HG02852 (cell line): ENCODE data around the gene NOMO2.
"Not testable (repeated sequence)": the region's sequence is repeated elsewhere in the genome, so short reads cannot be mapped to it uniquely, and the experiment has no call there.

ENCODE experiments used
- ATAC-seq: cut with Tn5 transposase; IDR thresholded peaks from one replicate; pipeline ENCODE4 v1.9.1; 2021; ENCODE audit warnings: mild to moderate bottlenecking, moderate library complexity; ENCODE audit not compliant: unreplicated experiment

NOMO2 gene, protein sequence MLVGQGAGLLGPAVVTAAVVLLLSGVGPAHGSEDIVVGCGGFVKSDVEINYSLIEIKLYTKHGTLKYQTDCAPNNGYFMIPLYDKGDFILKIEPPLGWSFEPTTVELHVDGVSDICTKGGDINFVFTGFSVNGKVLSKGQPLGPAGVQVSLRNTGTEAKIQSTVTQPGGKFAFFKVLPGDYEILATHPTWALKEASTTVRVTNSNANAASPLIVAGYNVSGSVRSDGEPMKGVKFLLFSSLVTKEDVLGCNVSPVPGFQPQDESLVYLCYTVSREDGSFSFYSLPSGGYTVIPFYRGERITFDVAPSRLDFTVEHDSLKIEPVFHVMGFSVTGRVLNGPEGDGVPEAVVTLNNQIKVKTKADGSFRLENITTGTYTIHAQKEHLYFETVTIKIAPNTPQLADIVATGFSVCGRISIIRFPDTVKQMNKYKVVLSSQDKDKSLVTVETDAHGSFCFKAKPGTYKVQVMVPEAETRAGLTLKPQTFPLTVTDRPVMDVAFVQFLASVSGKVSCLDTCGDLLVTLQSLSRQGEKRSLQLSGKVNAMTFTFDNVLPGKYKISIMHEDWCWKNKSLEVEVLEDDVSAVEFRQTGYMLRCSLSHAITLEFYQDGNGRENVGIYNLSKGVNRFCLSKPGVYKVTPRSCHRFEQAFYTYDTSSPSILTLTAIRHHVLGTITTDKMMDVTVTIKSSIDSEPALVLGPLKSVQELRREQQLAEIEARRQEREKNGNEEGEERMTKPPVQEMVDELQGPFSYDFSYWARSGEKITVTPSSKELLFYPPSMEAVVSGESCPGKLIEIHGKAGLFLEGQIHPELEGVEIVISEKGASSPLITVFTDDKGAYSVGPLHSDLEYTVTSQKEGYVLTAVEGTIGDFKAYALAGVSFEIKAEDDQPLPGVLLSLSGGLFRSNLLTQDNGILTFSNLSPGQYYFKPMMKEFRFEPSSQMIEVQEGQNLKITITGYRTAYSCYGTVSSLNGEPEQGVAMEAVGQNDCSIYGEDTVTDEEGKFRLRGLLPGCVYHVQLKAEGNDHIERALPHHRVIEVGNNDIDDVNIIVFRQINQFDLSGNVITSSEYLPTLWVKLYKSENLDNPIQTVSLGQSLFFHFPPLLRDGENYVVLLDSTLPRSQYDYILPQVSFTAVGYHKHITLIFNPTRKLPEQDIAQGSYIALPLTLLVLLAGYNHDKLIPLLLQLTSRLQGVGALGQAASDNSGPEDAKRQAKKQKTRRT

DNA sequence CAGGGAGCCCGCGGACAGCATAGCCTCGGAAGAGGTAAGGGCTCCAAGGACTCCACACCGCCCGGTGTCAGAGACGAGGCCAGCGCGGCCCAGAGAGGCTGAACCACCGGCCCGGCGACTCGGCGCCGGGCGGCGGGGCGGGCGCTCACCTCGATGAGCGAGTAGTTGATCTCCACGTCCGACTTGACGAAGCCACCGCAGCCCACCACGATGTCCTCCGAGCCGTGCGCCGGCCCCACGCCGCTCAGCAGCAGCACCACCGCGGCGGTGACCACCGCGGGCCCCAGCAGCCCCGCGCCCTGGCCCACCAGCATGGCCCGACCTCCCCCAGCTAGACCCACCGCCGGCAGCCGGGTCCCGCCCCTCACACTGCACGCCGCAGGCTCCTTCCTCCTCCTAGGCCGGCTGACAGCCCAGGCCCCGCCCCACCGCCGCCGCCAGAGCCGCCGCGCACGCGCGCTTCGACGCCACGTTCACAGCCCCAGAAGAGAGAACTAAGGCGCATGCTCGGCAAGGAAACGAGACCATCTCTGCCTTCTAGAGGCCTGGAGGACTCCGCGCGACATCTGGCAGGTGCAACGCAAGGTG lies at the start of gene NOMO2:
TSS of gene NOMO2 (minus strand) at position 371 of the 588 bp plus-strand sequence. CDS start at position 314, 57 bp downstream.
- peak; percentile 91 for ATAC-seq

DNA sequence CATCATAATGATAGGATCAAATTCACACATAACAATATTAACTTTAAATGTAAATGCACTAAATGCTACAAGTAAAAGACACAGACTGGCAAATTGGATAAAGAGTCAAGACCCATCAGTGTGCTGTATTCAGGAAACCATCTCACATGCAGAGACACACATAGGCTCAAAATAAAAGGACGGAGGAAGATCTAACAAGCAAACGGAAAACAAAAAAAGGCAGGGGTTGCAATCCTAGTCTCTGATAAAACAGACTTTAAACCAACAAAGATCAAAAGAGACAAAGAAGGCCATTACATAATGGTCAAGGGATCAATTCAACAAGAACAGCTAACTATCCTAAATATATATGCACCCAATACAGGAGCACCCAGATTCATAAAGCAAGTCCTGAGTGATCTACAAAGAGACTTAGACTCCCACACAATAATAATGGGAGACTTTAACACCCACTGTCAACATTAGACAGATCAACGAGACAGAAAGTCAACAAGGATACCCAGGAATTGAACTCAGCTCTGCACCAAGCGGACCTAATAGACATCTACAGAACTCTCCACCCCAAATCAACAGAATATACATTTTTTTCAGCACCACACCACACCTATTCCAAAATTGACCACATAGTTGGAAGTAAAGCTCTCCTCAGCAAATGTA lies 48.4 kb upstream of the NOMO2 start:
- ATAC-seq: not testable (repeated sequence)

DNA sequence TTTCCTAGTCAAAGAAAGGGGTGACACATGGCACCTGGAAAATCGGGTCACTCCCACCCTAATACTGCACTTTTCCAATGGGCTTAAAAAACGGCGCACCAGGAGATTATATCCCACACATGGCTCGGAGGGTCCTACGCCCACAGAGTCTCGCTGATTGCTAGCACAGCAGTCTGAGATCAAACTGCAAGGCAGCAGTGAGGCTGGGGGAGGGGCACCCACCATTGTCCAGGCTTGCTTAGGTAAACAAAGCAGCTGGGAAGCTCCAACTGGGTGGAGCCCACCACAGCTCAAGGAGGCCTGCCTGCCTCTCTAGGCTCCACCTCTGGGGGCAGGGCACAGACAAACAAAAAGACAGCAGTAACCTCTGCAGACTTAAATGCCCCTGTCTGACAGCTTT lies 46.4 kb upstream of the NOMO2 start:
- ATAC-seq: not testable (repeated sequence)

DNA sequence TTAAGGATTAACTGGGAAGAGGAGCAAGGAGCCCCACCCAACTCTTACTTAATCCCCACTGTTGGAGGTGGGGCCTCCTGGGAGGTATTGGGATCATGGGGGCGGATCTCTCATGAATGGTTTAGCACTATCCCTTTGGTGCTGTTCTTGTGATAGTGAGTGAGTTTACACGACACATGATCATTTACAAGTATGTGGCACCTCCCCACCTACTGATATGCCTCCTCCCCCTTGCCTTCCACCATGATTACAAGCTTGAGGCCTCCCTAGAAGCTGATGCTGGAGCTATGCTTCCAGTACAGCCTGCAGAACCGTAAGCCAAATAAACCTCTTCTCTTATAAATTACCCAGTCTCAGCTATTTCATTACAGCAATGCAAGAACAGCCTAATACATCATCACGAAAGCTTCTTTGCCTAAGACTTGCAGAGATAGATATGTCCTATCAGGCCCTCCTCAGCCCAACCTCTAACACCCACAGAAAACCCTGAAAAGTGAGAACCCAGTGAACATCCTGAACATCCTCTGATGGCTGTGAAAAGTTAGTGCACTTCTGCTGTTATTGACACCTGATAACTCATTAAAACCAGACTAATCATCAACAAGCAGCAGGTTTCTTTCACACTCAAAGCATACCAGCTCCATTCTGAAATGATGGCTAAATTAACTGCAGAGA lies 41.8 kb upstream of the NOMO2 start:
- ATAC-seq: not testable (repeated sequence)

DNA sequence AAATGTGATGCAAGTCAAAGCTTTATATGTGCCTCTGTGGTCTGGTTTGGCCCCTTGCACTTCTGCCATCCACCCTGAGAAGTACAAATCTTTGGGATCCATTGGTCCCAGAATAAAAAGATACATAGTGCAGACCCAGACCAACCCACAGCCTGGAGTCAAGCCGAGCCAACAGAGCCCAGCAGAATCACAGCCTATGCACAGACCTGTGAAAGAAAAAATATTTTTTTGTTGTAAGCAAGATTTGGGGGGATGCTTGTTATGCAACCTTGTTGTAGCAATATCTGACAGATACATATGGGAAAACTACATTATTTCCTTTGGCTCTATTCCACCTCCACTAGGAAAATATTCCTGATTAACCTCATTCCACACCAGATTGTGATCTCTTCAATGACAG lies 36.7 kb upstream of the NOMO2 start:
- not testable (repeated sequence) for ATAC-seq

DNA sequence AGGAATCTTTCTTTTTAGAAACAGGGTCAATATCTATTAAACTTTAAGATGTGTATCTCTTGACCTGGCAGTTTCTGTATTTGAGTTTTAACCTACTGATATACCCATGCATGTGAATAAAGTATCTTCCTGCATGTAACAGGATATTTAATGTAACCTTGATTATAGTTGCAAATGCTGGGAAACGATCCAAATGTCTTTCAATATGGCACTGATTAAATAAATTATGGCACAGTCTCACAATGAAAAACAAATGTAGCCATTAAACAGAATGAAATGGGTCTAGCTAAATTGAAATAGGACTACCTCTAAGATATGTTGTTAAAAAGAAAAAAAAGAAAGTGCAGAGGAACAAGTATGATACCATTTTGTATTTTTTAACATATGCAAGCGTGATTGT lies 35.8 kb upstream of the NOMO2 start:
- not testable (repeated sequence) for ATAC-seq

DNA sequence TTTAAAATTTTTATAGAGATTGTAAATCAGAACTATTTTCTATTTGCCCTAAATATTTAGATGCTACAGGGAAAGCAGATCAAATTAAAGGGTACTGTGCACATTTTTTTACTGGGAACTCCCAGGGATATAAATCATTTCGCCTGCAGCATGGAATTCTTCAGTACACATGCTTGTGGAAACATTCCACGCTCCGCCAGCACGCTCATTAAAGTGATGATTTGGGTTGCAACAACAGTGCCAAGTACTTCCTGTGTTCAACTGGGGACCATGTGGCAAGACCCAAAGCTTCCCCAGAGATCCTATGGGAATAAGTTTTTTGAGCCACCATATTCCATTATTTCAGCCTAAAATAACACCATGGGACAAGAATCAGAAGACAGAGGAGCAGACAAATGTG lies 35.4 kb upstream of the NOMO2 start:
- not testable (repeated sequence) for ATAC-seq

GRCh38 chr16:18595796-18596195 lies 33.9 kb upstream of the NOMO2 start:
- not testable (repeated sequence) for ATAC-seq

DNA sequence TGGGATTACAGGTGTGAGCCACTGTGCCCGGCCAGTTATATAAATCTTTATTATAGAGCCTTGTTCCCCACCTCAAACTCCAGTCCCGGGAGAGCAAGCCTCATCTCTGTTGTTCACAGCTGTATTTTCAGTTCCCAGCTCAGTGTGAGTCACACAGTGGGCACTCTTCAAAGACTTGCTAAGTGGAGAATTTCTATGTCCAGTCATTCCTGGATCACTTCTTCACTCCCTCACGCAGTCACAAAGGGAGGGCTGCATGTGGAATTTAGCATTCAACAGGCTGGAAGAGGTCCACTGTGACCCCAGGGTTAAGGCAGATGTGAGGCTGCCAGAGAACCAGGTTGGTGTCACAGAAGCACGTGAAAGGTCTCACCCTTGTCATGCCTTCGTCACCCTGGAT lies 33.0 kb upstream of the NOMO2 start:
- not testable (repeated sequence) for ATAC-seq

- ATAC-seq: not testable (repeated sequence)
Observed at GRCh38 chr16:18593904-18594303, 32.0 kb upstream of the NOMO2 start.

- not testable (repeated sequence) for ATAC-seq
Observed at GRCh38 chr16:18592982-18593381, 31.1 kb upstream of the NOMO2 start.

DNA sequence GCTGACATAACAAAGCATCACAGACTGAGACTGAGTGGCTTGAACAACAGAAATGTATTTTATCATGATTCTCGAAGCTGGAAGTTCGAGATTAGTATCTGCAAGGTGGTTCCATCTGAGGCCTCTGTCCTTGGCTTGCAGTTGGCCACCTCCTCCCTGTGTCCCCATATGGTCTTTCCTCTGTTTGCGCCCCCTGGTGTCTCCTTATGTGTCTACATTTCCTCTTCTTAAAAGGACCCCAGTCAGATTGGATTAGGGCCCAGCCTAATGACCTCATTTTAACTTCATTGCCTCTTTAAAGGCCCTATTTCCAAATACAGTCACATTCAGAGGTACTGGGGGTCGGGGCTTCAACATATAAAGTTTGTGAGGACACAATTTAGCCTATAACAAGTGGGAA lies 30.0 kb upstream of the NOMO2 start:
- not testable (repeated sequence) for ATAC-seq

GRCh38 chr16:18591441-18591840 lies 29.5 kb upstream of the NOMO2 start:
- ATAC-seq: not testable (repeated sequence)

DNA sequence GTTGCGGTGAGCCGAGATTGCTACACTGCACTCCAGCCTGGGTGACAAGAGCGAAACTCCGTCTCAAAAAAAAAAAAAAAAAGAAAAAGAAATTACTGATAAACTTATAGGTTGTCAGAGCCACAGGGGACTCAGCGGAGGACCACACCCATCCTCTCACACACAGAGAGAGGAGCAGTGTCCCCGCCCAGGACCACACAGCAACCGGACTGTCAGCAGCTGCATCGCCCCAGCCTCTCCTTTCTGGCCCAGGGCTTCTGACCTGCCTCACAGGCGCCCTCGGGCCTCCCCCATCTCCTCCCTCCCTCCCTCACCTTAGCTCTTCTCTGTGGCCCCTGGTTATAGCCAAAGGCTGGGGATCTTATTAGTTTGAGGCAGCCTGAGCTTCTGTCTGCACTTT lies 27.9 kb upstream of the NOMO2 start:
- not testable (repeated sequence) for ATAC-seq

DNA sequence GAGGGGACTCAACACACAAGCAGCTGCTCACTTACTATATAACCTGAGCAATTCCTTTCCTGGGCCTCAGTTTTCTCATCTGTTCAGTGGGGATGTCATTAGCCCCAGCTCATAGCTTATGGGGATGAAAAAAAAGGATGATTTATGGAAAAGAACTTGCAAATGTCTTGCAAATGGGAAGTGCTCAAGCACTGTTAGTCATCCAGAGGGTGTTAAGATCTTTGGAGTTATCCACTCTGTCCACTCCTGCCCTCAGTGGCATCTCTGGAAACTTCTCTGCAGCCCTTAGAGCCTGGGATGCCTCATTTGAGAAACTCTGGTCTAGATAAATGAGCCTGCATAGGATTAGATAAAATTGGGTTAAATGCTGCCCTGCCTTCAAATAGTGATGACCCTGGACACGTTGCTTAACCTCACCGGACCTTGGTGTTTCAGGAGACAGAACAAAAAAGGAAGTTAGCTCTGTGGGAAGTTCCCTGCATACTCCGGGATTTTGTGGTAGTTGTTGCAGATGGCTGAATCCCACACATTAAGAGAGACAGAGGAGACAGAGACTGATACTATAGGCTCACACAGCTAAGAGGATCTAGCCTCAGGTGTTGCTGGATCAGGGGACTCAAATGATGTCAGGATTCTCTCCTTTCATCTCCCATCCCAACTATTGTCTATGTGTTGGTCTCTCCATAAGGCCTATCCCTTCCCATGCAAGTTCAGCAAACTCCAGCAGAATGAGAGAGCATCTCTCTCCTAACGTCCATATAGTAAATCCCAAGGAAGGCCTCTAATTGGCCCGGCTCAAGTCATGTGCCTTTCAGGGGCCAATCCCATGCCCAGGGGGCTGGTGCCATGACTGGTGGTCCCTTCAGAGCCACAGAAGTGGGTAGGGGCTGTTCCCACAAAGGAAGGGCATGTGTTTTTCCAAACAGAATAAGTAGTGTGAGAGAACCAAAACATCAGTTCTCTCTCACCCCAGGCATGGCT lies 25.0 kb upstream of the NOMO2 start:
- ATAC-seq: not testable (repeated sequence)

DNA sequence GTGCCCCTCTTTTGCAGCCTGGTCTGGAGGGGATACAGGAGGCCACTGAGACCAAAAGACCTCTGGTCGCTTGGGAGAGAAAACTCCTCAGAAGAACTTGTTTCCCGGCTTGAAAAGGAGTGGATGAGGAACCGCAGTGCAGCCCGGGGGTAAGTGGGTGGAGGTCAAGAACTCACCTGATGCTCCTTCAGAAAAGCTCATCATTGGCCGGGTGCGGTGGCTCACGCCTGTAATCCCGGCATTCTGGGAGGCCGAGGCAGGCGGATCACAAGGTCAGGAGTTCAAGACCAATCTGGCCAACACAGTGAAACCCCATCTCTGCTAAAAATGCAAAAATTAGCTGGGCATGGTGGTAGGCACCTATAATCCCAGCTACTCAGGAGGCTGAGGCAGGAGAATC lies 23.9 kb upstream of the NOMO2 start:
- not testable (repeated sequence) for ATAC-seq

DNA sequence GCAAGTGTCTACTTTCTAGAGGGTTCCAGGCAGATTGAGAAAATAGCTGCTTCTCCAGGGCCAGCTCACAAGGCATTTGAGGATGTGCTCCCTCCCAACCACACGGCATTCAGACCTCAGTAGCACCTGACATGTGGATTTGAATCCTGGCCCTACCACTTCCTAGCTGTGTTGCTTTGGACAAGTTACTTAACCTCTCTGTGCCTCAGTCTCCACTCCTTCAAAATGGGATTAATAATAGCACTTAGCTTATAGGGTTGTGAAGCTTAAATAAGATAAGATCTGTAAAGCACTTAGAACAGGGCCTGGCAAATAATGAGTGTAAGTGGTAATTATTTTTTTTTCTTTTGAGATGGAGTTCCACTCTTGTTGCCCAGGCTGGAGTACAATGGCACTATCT lies 21.0 kb upstream of the NOMO2 start:
- ATAC-seq: no peak

DNA sequence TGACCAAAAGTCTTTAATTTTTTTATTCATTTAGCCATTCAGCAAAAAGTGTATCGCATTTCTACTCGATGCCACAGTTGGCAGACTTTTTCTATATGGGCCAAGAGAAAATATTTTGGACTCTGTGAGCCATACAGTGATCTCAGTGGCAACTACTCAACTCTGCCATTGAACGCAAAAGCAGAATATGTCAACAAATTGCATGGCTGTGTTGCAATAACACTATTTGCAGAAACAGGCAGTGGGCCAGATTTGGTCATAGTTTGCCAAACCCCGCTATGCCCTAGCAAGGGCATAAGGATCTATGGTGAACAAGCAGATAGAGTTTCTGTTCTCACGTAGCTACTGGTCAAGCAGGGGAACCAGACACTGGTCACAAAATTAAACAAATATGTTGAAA lies 18.5 kb upstream of the NOMO2 start:
- ATAC-seq: not testable (repeated sequence)
